ENCODE measurements around the gene HPS1. TPM values are rescaled to one million over a fixed set of nuclear protein-coding genes. Genes with fewer than 3 reads are reported as not detected.

Gene HPS1
- total RNA-seq, 2 donors from 2014 or later: 39.6 to 43.3 TPM

DNA sequence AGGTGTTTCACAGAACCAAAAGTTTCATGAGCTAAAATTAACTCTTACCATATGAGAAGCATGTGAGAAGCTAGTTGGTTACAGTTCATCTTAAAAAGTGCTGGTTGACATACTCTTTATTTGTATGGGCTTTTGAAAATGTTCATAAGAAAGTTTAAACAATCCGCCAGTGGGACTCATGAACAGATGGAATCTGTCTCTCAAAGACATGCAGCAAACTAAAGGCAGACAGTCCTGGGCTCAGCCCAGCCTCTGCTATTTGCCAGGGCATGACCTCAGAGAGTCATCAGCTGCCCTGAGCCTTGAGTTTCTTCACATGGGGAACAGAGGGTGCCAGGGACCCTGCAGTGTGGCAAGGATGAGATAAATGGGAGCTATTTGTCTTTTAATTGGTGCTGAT, 35.0 kb downstream of the HPS1 start:
- no peaks in the 10 kb centered on the region for H3K9me3 Mint-ChIP-seq
- no peaks in the 10 kb centered on the region for H3K4me1 ChIP-seq (ENCODE audit: control insufficient read depth, insufficient read depth, low read length)
- no peaks in the 10 kb centered on the region for H3K36me3 Mint-ChIP-seq (ENCODE audit: low read depth)
- no peak overlapping the region for H3K4me3 ChIP-seq (ENCODE audit: low read length)
- no peaks in the 10 kb centered on the region for H3K27me3 ChIP-seq (ENCODE audit: control insufficient read depth, insufficient read depth, low read length, poor library complexity, severe bottlenecking)
- WGBS, 2 experiments (ENCODE audit: insufficient coverage in 1 of 2, insufficient read length in 1 of 2): 93 to 100% methylated on average over 1 of the region's 1 CpG
- H3K27ac ChIP-seq (ENCODE audit: low read depth, low read length): no peak overlapping the region
- no peak for DNase-seq
- no peaks in the 10 kb centered on the region for H3K9me3 ChIP-seq (ENCODE audit: control insufficient read depth, low read length)
- H3K36me3 ChIP-seq (ENCODE audit: control insufficient read depth, insufficient read depth, low read length): no peaks in the 10 kb centered on the region
- no peak overlapping the region for H3K4me3 Mint-ChIP-seq
- no peaks in the 10 kb centered on the region for H3K27me3 Mint-ChIP-seq (ENCODE audit: insufficient read depth)
- no peak overlapping the region for H3K27ac Mint-ChIP-seq
- H3K4me1 Mint-ChIP-seq: peaks cover 5% of the 10 kb centered on the region
- TF ChIP-seq, protein P1, sequence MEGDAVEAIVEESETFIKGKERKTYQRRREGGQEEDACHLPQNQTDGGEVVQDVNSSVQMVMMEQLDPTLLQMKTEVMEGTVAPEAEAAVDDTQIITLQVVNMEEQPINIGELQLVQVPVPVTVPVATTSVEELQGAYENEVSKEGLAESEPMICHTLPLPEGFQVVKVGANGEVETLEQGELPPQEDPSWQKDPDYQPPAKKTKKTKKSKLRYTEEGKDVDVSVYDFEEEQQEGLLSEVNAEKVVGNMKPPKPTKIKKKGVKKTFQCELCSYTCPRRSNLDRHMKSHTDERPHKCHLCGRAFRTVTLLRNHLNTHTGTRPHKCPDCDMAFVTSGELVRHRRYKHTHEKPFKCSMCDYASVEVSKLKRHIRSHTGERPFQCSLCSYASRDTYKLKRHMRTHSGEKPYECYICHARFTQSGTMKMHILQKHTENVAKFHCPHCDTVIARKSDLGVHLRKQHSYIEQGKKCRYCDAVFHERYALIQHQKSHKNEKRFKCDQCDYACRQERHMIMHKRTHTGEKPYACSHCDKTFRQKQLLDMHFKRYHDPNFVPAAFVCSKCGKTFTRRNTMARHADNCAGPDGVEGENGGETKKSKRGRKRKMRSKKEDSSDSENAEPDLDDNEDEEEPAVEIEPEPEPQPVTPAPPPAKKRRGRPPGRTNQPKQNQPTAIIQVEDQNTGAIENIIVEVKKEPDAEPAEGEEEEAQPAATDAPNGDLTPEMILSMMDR (conservative IDR thresholded peaks at IDR 0.05): no peak
- H3K9ac ChIP-seq (ENCODE audit: extremely low read depth, low read length, poor library complexity, severe bottlenecking): no peak overlapping the region

DNA sequence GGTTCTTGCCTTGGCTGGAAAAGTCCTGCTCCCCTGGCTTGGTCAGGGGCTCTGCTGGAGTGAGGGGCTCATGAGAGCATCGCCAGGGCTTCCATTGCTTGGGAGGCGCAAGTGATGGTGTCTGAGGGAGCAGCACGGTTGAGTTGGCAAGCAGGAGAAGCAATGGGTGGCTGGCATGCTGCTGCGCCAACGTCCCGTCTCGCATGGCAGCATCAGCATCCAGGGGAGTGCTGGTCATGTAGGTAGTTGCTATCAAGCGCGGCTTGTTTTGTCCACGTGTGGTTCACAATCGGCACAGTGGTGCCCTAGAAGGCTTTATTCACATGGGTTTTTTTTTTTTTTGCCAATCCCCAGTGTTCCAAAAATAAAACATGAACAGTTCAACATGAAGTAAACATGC, 35.6 kb downstream of the HPS1 start:
- Mint-ChIP-seq H3K9me3 (no peaks in the 10 kb centered on the region), H3K27me3 (ENCODE audit: insufficient read depth) (no peaks in the 10 kb centered on the region), H3K4me3 (no peak overlapping the region), H3K4me1 (peaks cover 5% of the 10 kb centered on the region), H3K27ac (no peak overlapping the region), H3K36me3 (ENCODE audit: low read depth) (no peaks in the 10 kb centered on the region)
- TF ChIP-seq, protein P1 (conservative IDR thresholded peaks at IDR 0.05): no peak
- no peak for DNase-seq
- Histone ChIP-seq H3K4me1 (ENCODE audit: control insufficient read depth, insufficient read depth, low read length) (no peaks in the 10 kb centered on the region), H3K36me3 (ENCODE audit: control insufficient read depth, insufficient read depth, low read length) (no peaks in the 10 kb centered on the region), H3K9ac (ENCODE audit: extremely low read depth, low read length, poor library complexity, severe bottlenecking) (no peak overlapping the region), H3K9me3 (ENCODE audit: control insufficient read depth, low read length) (no peaks in the 10 kb centered on the region), H3K4me3 (ENCODE audit: low read length) (no peak overlapping the region), H3K27me3 (ENCODE audit: control insufficient read depth, insufficient read depth, low read length, poor library complexity, severe bottlenecking) (no peaks in the 10 kb centered on the region), H3K27ac (ENCODE audit: low read depth, low read length) (no peak overlapping the region)
- WGBS, 2 experiments (ENCODE audit: insufficient coverage in 1 of 2, insufficient read length in 1 of 2): 90 to 93% methylated on average over 7 to 11 of the region's 11 CpGs

- H3K27me3 ChIP-seq (ENCODE audit: control insufficient read depth, insufficient read depth, low read length, poor library complexity, severe bottlenecking): no peaks in the 10 kb centered on the region
- no peaks in the 10 kb centered on the region for H3K4me1 ChIP-seq (ENCODE audit: control insufficient read depth, insufficient read depth, low read length)
- no peaks in the 10 kb centered on the region for H3K27me3 Mint-ChIP-seq (ENCODE audit: insufficient read depth)
- no peaks in the 10 kb centered on the region for H3K9me3 ChIP-seq (ENCODE audit: control insufficient read depth, low read length)
- no peaks in the 10 kb centered on the region for H3K36me3 Mint-ChIP-seq (ENCODE audit: low read depth)
- no peaks in the 10 kb centered on the region for H3K9me3 Mint-ChIP-seq
- no peak overlapping the region for H3K27ac ChIP-seq (ENCODE audit: low read depth, low read length)
- H3K27ac Mint-ChIP-seq: no peak overlapping the region
- peaks cover 5% of the 10 kb centered on the region for H3K4me1 Mint-ChIP-seq
- no peak overlapping the region for H3K4me3 Mint-ChIP-seq
- 80 to 85% methylated on average over 3 to 10 of the region's 10 CpGs for WGBS, 2 experiments (ENCODE audit: insufficient coverage in 1 of 2, insufficient read length in 1 of 2)
- TF ChIP-seq, protein P1 (conservative IDR thresholded peaks at IDR 0.05): no peak
- no peak for DNase-seq
- no peaks in the 10 kb centered on the region for H3K36me3 ChIP-seq (ENCODE audit: control insufficient read depth, insufficient read depth, low read length)
- H3K4me3 ChIP-seq (ENCODE audit: low read length): no peak overlapping the region
- no peak overlapping the region for H3K9ac ChIP-seq (ENCODE audit: extremely low read depth, low read length, poor library complexity, severe bottlenecking)
These were observed 36.0 kb downstream of the HPS1 start for GRCh38 chr10:98410759-98411158.

All from endodermal cell (in vitro differentiated cells).